Measurements from ENCODE around the gene PLD4.
A peak's percentile ranks its signal among the peaks of the same experiment; 100 is the strongest.

PLD4 gene

DNA sequence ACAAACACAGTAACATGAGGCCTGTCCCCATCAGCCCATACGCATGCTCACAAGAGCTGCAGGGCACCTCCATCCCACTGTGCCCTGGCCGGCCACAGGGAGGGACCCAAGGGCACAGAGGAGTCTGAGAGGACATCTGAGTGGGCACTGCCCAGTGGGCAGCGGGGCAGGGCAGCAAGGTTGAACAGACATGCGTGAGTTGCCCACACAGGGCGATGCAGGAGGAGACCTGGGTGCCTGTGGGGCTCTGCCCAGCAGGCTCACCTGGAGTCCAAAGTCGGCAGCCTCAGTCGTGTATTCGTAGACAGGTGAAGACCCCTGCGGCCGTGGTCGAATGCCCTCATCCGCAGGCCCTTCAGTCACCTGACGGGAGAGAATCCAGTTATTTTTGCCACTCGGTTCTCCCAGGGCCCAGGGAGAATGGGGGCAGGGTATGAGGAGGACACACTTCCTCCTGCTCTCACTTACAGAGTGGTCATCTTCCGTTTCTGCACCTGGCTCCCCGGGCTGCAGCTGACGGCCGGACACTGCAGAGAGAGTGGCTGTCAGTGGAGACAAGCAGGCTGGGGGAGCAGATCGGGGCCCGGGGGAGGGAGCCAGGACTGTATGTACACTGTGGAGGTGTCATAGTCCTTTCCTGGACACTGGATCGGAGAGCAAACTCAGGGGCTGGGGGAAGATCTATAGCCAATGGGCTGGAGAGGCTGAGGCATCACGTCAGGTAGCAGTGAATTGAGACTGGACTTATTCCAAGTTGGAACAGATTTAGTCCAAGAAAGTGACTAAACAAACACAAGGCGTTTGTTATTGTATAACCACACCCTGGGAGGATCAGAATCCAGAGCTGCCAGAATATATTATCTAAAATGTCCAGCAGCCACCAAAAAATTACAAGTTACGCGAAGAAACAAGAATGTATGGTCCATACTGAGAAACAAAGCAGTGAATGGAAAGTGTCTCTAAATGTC, 32.8 kb downstream of the PLD4 start:
- DNase-seq: no peak

DNA sequence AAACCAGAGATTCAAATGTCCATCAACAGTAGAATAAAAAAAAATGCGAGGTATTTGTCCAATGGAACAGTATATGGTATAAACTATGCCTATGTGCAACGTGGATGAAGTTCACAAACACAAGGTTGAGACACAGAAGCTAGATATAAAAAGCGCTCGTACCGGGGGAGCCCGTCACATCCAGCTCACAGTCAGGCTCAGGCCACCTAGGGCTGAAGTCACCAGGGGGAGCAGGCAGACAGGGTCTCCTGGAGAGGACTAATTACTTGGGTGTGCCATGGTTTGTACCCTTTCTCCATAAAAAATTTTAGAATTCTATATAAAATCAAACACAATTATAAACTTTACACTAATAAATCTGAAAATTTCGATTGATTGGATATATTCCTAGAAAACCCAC, 39.9 kb downstream of the PLD4 start:
- DNase-seq: no peak

DNA sequence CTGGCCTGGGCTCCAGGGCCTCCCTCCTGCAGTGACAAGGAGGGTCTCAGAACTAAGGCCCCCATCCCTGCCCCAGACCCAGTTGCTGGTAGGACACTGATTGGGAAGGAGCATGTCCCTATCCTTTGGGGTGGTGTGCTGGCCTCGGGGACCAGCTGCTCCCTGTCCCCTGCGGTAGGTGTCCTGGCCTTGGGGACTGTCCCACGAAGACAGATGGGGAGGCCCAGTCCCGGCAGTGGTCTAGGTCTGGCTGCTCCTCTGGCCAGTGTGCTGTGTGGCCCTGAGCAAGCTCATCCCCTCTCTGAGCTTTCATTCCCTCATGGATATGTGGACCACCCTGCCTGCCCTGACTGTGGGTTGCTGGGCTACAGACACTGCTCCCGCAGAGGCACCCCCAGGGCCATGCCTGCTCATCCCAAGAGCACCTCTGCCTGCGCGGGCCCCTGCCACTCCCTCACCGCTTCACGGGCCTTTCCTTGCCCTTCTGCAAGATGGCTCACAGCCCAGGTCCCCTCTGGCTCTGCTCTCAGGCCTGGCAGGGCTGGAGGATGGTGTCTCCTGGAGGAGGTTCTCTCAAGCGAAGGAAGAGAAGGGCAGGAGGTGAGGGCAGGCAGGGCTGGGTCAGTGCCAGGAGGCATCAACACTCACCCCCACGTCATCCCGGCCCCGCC, 41.0 kb downstream of the PLD4 start:
- DNase-seq: no peak

DNA sequence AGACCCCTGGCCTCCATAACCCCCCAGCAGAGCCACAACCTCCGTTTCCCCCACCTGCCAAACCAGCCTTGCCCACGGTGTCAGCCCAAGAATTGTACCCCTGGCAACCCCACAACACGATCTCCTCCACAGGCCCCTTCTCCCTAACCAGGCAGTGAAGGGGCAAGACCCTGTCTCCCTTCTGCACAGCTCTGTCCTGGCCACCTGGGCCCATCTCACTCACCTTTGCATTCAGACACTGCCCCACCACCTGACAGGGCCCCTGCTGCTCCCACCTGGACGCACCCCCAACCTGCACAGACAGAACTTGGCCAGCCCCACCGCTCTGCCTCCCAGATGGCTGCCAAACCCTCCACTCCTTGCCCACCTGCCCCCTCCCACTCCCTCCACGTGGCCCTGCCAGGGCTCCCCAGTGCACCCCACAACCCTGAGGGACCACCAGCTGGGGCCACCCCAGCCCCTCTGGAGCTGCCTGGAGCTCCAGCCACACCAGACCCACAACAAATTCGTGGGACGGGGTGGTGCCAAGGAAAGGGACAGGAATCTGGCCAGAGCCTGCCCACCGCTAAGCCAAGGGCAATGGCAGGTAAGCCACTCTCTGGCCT, 41.7 kb downstream of the PLD4 start:
- DNase-seq: no peak

DNA sequence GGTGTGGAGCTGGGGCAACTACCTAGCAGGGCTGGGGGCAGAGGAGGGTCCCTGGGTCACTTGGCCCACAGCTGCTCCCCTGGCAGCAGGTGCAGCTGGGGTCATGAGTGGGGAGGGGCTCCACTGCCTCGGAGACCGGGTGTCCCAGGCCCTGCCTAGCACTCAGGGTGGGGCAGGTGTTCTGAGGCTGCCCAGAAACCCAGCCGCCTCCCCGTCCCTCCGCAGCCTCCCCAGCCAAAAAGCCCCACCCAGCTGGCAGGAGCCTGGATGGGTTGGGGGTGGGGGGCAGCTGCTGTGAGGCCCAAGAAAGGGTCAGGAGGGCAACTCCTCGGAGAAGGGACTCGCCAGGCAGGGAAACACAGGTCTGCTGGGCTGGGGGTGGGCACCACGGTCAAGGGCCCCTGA, 42.3 kb downstream of the PLD4 start:
- DNase-seq: no peak

DNA sequence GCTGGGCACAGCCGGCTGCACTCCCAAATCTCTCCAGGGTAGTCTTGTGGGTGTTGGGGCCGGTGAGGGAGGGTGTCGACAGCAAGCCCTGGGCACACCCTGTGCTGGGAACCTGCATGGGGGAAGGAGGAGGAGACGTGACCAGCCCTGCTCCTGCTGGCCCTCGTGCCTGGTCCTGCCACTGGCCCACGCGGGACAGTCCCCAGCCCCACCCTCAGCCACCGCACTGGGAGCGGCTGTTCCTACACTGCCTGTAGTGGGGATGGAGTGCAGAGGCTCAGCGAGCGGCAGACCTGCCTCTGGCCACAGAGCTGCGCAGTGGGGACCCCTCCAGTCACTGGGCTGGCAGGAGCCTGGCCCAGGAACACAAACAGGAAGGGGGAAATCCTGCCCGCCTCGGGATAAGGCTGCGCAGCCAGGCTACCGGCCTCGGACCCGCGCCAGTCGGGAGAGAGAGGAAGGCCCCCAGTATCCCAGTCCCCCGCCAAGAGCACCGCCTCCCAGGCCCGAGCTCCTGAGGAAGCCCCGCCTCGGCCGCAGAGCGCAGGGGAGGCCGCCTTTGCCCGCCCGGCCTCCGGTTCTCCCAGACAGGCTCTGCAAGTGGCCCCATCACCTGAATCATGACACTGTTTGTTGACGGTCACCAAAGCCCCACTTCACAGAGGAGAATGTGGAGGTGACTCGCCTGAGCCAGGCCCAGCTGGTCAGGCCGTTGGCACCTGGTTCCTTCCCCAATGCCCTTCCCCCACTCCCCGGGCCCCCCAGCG, 42.9 kb downstream of the PLD4 start:
- no peak for DNase-seq

DNA sequence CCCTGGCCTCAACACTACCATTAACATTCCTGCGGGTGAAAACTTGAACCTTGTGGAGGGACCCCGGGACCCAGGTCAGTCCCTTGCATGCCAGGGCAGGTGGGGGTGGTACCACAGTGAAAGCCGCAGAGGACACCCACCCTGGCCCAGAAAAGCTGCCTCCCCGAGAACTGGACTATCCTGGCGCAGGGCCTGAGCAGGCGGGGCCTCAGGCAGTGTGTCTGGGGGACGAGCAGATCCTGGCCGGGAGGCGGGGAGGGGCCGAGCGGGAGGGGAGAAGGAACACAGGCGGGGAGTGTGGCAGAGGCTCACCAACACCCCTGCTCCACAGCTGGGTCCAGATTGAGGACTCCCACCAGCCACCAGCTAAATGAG, 43.5 kb downstream of the PLD4 start:
- no peak for DNase-seq

DNA sequence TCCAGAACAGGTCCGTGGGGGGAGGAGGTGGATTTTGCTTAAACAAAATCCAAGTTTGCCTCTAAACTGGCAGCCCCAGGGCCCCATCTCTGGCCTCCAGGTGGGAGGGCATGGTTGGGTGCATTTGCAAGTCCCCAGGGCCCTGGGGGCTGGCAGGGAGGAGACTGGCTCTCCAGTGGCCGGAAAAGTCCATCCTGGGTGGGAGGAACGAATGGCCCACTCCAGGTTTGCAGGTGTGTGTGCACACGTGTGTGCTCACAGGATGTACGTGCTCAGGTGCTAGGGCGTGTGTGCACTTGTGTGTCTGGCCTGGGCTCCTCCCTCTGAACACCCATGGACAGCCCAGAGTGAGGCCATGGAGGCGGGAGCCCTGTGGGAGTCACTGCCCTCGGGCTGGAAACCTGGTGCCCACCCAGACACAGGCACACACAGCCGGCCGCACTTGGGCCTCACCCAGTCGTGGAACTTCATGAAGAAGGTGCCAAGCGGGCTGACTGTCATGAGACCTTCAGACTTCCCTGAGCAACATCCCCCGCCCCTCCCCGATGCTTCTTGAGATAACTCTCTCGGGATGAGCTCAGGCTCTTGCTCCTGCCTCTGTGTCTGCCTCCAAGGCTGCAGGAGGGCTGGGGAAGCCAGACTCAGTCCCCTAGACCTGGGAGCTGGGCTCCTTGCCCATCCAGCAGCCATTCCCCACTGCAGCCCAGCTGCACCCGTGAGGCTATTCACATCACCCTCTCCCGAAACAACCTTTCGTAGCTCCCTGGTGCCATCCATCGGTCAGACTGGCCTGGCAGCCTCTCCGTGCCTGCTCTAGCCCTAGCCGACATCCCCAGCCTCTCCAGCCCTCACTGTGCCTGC, 44.1 kb downstream of the PLD4 start:
- DNase-seq: no peak

DNA sequence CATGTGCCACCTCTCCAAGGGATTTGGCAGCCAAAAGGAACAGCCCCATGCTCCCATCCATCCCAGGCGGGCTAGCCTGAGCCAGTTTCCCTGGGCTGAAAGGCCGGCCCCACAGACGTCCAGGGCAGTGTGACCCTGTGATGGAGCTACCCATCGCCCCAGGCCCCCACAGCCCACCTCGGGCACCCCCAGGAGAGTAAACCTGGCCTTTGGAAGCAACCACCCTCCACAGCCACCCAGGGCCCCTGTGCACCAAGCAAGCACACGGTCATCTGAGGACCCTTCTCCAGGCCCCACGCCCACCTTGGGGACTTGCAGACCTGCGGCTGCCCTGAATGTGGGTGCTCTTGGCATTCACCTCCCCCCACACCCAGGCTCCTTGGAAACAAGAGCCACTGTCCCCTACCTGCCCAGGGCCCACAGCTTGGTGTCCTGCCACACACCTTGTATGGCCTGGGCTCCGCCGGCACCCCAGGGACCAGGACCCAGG, 45.1 kb downstream of the PLD4 start:
- DNase-seq: no peak

DNA sequence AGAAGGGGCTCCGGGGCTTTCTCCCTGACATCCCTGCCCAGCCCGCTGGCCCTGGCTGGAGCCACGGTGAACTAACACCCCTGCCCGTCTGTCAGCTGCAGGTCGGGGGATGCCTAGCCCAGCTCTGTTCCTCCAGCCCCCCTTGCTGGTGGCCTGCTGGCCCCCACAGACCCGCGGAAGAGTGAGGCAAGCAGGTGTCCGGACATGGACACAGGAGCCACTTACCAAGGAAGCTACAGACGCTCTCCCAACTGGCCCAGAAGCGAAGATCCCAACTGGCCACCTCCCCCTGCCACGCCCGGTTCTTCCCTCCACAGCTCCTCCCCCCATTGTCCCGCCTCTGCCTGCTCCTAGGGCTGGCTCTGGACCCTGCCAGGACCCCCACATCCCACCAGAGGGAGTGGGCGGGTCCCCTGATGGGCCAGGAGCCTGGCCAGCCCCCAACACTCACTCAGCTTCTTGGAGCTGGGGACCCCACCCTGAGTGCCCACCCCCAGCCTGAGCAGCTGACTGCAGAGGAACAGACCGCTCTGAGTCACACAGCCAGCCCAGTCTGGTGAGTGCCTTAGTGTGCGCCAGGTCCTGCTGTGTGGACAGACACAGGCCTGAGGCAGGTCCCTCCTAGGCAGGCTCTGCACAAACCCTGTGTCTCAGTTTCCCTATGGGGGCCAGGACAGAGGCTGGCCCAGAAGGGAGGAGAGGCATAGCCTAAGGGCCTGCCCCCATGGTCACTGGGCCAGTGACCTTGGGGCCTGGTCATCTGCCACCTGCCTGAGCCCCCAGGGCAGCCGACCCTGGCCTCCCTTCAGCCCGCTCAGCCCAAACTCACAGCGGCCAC, 45.8 kb downstream of the PLD4 start:
- no peak for DNase-seq

DNA sequence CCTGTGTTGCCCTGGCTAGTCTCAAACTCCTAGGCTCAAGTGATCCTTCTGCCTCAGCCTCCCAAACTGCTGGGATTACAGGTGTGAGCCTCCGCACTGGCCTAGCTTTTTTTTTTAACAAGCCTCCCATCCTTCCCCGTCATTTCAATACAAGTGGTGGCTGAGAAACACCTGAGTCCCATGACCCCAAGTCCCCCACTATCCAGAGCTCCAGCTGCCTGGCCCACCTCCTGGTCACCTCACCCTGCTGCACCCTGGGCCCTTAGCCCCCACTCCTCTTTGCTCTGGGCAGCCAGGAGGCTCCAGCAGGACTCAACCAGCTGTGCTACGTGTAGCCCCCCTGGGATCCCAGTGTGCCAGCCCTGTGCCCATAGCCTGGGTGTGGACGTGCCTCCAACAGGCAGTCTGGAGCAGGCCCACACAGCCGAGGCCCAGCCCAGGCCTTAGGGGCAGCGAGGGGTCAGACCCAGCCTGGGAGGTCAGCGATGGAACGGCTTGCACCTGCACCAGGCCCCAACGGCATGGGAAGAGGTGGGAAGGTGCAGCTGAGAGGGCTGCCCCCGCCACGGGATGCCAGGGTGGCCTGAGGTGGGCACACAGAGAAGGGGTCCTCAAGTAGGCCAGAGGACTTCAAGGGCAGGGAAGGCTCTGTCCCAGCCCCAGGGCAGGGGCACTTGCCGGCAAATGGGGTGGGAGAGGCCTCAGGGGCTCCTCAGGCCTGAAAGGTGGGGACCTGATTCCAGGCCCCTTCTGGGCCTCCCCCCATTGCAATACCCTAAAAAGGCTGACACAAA, 47.0 kb downstream of the PLD4 start:
- DNase-seq: no peak

DNA sequence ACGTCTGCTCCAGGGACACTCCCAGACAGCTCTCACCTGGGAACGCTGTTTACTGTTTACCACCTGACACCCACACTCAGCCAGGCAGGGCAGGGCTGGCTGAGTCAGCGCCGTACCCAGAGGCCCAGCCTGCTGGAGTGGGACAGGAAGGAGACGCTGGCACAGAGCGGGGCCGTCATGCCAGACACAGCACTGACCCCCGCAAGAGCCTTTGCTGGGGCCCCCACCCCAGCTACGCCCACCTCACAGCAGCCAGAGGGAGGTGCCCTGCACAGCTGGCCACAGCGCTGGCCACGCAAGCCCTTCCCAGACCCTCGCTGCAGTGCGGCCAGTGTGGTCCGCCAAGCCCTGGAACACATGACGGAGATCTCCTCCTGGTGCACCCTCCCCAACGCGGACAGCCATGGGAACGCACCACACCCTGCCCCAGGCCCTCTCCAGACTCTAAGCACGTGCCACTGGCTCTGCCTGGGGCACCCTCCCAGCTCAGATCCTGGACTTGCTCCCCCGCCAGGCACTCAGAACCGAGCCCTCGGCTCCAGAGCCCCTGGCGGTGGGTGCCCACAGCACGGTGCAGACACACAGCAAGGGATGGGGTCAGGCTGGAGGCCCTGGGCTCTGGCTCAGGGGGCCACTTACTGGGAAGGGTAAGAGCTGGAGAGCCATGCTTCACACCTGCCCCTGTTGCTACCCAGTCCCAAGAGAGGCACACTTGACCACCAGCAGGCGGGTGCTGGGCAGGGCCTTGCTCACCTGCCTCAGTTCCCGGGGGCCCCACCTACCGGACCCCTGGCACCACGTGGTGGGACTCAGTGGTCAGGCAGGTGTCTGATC, 47.8 kb downstream of the PLD4 start:
- DNase-seq: no peak

DNA sequence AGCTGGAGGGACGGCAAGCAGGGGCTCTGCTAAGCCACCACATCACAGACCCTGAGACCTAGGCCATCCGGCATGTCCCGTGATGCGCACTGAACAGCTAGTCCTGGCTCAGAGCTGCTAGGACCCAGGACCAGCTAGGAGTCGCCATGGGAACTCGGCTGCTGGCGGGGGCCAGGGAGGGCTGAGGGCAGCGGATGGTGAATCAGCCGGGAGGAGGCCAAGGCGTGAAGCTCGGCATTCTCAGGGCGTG, 48.4 kb downstream of the PLD4 start:
- no peak for DNase-seq

DNA sequence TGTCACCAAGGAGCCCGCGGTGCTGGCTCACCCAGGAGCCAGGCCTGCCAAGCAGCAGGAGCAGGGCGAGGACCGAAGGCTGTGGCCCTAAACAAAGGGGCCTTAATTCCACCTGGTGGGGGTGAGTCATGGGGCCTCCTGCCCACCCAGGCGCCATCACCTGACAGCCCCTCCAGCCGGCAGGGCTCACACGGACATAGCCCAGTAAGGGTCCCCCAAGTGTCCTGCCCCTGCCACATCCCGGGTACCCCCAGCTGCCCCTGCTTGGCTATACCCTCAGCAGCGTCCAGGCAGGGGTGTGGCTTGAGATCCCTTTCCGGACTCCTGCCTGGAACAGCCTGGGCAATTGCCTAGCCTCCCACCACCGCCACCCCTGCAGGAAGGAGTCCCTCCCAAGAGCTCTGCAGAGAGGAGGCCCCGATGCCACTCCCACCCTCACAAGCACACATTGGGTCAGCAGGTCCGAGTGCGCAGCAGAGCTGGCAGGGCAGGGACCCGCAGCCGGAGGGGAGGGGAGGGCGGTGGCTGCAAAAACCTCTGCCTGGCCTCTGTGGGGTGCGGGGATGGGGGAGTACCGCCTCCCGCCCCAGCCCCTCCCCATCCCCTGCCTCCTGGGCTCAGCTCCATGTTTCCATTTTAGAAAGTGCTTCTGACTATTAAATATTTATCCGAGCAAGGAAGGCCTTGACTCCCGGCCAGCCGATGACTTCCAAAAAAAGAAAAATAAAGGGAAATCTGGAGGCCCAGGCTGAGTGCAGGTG, 48.9 kb downstream of the PLD4 start:
- DNase-seq: no peak

DNA sequence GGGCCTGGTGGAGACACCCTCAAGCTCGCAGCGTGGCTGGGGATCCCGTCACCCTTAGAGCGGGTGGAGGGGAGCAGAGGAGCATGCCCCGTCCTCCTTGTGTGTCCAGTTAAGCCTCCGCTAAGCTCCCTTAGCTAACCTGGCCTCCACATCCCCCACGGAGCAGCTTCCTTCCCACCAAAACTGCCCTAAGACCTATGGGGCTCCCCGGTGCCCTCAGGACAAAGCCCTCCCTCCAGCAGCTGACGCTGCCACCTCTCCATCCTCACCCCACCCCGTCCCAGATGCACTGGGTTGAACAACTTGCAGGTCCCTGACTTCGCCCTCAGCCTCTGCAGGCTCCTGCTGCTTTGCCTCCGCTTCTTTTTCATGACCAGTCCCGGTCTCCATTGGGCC, 49.5 kb downstream of the PLD4 start:
- no peak for DNase-seq

DNA sequence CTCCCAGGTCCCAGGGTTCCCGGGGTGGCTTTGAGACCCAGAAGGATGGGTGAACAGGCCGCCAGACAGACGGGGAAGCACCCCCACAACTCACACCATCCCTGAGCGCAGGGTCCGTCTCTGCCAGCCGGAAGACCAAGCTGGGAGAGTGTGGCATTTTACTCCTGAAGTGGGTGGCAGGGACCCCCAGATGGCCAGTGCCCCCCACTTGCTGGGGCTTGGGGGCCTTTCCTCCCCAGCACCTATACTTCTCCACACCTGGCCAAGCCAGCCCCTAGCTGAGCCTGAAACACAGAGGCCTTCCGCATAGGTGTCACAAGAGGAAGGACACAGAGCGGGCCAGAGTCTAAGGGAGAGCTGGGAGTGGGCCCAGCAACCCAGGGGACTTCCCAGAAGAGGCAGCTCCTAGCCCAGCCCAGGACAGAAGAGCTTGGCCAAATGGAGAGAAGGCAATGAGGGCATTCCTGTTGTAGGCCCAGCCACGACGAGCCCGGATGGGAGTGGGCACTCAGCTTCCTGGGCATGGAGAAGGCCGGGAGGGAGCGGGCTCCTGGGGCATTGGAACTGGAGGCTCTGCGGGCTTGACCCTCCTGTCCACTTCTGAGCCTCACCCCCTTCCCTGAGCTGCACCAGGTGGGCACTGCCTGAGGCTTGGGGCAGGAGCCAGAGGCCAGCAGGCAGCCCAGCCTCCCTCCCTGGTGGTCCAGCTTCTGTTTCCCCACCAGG, 50.1 kb downstream of the PLD4 start:
- DNase-seq: no peak

DNA sequence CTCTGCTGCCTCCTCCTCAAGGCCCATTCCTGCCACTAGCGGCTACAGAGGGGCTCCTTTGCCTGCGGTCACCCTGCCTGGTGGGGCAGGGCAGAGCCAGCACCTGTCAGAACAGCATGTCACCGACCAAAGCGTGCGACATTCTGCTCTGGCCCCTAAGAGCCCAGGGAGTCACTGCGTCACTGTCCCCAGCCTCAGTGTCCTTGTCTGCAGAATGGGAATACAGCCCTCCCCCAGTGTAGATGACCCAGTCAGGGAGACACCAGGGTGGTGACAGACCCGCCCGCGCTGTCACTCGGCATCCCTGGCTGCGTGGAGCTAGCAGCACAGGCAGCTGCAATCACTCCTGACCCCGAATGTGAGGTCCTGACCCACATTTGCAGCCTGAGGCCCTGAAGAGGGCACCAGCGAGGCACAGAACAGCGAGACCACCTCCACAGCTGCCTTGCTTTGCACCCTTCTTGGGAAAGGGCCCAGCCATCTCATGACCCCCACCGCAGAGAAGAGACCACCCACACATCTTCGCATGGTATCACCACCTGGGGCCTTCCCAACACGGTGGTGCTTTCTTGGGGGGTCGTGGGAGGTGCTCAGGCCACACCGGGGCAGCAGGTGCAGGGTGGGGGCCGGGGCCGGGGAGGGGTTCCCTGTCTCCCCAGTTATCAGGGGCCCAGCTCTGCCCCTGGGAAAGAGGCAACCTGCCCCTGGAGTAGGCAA, 51.0 kb downstream of the PLD4 start:
- peak; percentile 17 for DNase-seq

All from CD4-positive, alpha-beta T cell treated with Interleukin-4 for 4 hours (primary cell).